Measurements from ENCODE around the gene OSBP2. TPM values are rescaled to one million over a fixed set of nuclear protein-coding genes. Genes with fewer than 3 reads are reported as not detected.

The OSBP2 gene
- total and polyA plus RNA-seq, 10 of the 15 experiments (the other 5 are each of a cell fraction or from before 2014, with no cell fraction given): 0.11 to 7.7 (median 3.6) TPM

GRCh38 chr22:30694171-30694639 lies 469 bp upstream of the OSBP2 start (continued):
- TF ChIP-seq REST (IDR thresholded peaks at IDR 0.05; ENCODE audit: low read depth, low read length) (no peak), ZNF274 (IDR thresholded peaks at IDR 0.05; ENCODE audit: insufficient read depth, insufficient read length) (no peak), ZNF384 (IDR thresholded peaks at IDR 0.05; ENCODE audit: borderline replicate concordance, low read depth, low read length) (no peak), STAT1 (conservative IDR thresholded peaks at IDR 0.05) (no peak), GATAD2B (conservative IDR thresholded peaks at IDR 0.05; ENCODE audit: low read depth) (peak; percentile 56), RELA (IDR thresholded peaks at IDR 0.05; ENCODE audit: borderline replicate concordance, partially characterized antibody) (no peak), MYC (IDR thresholded peaks at IDR 0.05; ENCODE audit: insufficient read depth, insufficient read length, insufficient replicate concordance, low read length, severe bottlenecking) (no peak), GABPA (IDR thresholded peaks at IDR 0.05; ENCODE audit: low read depth) (no peak), POLR2A (IDR thresholded peaks at IDR 0.05; ENCODE audit: low read depth, low read length) (peak; percentile 44), KAT2A (conservative IDR thresholded peaks at IDR 0.05; ENCODE audit: control insufficient read depth, low read depth, low read length) (no peak), RFX5 (IDR thresholded peaks at IDR 0.05; ENCODE audit: low read depth, low read length) (no peak), SMARCA5 (IDR thresholded peaks at IDR 0.05) (0 out of 2 replicates have a peak, but pooled peaks have one; percentile 15)
